ENCODE data around the gene ARHGEF40.
A peak's percentile ranks its signal among the peaks of the same experiment; 100 is the strongest.

Gene ARHGEF40

DNA sequence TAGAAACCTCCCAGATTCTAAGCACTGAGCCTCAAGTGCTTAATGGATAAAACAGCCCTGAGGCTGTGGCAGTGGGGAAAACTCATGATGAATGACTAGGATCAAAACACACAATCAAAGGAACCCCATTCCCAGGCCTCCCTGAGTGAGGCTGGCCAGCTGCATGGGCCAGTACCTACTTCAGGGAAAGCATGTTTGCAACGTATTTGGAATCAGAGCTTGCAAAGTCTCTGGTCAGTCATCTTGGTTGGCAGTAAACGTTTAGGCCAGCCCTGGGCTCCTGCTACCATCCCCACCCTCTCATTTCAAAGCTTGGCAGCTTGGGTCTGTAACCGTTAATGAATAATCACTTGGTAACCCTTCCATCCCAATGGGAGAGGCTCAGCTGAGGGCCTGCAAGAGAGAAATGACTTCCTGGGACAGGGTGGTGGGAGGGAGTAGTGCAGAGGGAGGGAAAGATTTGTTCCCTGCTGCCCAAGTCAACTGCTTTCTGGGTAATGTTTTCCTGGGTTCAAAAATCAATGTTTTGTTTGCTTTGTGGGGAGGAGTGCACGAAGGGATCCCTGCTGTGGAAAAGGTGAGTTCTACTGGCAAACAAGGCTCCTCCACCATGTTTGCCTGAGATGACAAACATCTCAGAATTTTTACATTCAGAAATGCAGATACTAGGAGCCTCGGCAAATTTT is 14.5 kb upstream of the ARHGEF40 start:
- H3K4me1 ChIP-seq (ENCODE audit: insufficient read depth, poor library complexity, severe bottlenecking) = no peaks in the 10 kb centered on the region
- H3K27me3 ChIP-seq (ENCODE audit: insufficient read depth, poor library complexity, severe bottlenecking) = no peaks in the 10 kb centered on the region
- H3K4me3 ChIP-seq (ENCODE audit: severe bottlenecking) = no peak overlapping the region
- no peaks in the 10 kb centered on the region for H3K36me3 ChIP-seq (ENCODE audit: low read depth)
- no peak for DNase-seq (ENCODE audit: low spot score)
- TF ChIP-seq, protein P1, sequence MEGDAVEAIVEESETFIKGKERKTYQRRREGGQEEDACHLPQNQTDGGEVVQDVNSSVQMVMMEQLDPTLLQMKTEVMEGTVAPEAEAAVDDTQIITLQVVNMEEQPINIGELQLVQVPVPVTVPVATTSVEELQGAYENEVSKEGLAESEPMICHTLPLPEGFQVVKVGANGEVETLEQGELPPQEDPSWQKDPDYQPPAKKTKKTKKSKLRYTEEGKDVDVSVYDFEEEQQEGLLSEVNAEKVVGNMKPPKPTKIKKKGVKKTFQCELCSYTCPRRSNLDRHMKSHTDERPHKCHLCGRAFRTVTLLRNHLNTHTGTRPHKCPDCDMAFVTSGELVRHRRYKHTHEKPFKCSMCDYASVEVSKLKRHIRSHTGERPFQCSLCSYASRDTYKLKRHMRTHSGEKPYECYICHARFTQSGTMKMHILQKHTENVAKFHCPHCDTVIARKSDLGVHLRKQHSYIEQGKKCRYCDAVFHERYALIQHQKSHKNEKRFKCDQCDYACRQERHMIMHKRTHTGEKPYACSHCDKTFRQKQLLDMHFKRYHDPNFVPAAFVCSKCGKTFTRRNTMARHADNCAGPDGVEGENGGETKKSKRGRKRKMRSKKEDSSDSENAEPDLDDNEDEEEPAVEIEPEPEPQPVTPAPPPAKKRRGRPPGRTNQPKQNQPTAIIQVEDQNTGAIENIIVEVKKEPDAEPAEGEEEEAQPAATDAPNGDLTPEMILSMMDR (IDR thresholded peaks at IDR 0.05; ENCODE audit: poor library complexity, severe bottlenecking) = no peak
- H3K27ac ChIP-seq (ENCODE audit: poor library complexity, severe bottlenecking) = no peak overlapping the region
- no peaks in the 10 kb centered on the region for H3K9me3 ChIP-seq (ENCODE audit: severe bottlenecking)
- no peak for ATAC-seq (ENCODE audit: low read depth)

DNA sequence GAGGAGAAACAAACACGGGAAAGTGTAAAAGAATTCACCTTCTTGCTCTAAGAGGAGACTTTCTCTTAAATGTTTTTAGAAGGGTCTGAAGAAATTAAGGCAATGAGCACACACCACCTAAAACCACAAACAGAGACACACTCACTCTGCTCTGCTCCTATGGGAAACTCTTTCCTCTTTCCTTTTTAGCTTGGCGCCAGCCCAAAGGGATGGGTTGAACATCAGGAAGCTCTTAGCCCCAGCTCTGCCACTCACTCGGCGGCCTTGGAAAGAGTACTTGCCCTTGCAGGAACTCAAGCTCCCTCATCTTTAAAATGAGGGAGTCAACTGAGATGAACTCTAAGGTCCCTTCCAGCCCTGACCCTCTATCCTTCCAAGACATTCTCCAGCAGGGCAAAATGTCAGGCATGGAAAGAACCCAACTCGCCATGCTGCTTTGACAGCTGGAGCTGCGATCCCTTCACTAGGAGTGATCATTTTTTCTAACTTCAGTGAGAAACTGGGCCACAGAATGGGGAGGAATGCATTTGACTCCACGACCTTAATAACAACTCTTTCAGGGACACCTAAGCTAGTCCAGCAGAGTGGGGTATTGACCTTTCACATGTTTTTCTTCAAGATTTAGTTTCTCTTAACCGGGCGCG is 13.5 kb upstream of the ARHGEF40 start:
- DNase-seq (ENCODE audit: low spot score) = no peak
- ATAC-seq (ENCODE audit: low read depth) = no peak
- TF ChIP-seq, protein P1 (IDR thresholded peaks at IDR 0.05; ENCODE audit: poor library complexity, severe bottlenecking) = no peak

DNA sequence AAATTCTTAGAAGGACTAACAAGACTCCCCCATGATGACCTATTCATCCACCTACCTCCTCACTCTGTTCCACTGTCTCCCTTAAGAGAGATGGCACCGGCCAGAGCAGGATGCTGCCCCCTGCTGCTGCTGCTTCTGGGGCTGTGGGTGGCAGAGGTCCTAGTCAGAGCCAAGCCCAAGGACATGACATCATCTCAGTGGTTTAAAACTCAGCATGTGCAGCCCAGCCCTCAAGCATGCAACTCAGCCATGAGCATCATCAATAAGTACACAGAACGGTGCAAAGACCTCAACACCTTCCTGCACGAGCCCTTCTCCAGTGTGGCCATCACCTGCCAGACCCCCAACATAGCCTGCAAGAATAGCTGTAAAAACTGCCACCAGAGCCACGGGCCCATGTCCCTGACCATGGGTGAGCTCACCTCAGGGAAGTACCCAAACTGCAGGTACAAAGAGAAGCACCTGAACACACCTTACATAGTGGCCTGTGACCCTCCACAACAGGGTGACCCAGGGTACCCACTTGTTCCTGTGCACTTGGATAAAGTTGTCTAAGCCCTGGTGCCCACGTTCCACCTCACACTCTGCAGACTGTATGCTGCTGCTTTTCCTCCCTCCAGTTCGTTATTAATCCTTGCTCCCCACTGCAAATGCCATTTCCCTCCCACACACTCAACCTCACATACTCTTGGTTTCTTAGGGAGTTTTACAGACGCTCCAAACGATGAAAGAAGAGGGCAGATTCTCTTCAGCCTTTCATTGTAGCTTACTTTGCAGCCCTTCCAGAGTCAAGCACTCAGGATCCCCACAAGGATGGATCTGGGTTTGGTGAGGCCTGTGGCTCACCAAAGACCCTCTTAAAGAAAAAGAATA is 12.1 kb upstream of the ARHGEF40 start, which contains the start of gene RNASE8:
Gene RNASE8, plus strand, starts transcription at position 20 of the 873 bp plus-strand sequence. Its CDS starts 71 bp downstream, at position 91.
- no peaks in the 10 kb centered on the region for H3K27me3 ChIP-seq (ENCODE audit: insufficient read depth, poor library complexity, severe bottlenecking)
- no peak for DNase-seq (ENCODE audit: low spot score)
- ATAC-seq (ENCODE audit: low read depth) = peak; percentile 49; the same call in 2 of the 3 replicates
- H3K36me3 ChIP-seq (ENCODE audit: low read depth) = no peaks in the 10 kb centered on the region
- H3K27ac ChIP-seq (ENCODE audit: poor library complexity, severe bottlenecking) = no peak within 1 kb of the TSS
- no peaks in the 10 kb centered on the region for H3K4me1 ChIP-seq (ENCODE audit: insufficient read depth, poor library complexity, severe bottlenecking)
- TF ChIP-seq, protein P1 (IDR thresholded peaks at IDR 0.05; ENCODE audit: poor library complexity, severe bottlenecking) = no peak
- H3K4me3 ChIP-seq (ENCODE audit: severe bottlenecking) = no peak within 1 kb of the TSS
- H3K9me3 ChIP-seq (ENCODE audit: severe bottlenecking) = no peaks in the 10 kb centered on the region

More for the DNA sequence above, 13.5 kb upstream of the ARHGEF40 start:
- H3K9me3 ChIP-seq (ENCODE audit: severe bottlenecking) = no peaks in the 10 kb centered on the region
- H3K4me1 ChIP-seq (ENCODE audit: insufficient read depth, poor library complexity, severe bottlenecking) = no peaks in the 10 kb centered on the region
- H3K4me3 ChIP-seq (ENCODE audit: severe bottlenecking) = no peak overlapping the region
- H3K36me3 ChIP-seq (ENCODE audit: low read depth) = no peaks in the 10 kb centered on the region
- no peaks in the 10 kb centered on the region for H3K27me3 ChIP-seq (ENCODE audit: insufficient read depth, poor library complexity, severe bottlenecking)
- no peak overlapping the region for H3K27ac ChIP-seq (ENCODE audit: poor library complexity, severe bottlenecking)

DNA sequence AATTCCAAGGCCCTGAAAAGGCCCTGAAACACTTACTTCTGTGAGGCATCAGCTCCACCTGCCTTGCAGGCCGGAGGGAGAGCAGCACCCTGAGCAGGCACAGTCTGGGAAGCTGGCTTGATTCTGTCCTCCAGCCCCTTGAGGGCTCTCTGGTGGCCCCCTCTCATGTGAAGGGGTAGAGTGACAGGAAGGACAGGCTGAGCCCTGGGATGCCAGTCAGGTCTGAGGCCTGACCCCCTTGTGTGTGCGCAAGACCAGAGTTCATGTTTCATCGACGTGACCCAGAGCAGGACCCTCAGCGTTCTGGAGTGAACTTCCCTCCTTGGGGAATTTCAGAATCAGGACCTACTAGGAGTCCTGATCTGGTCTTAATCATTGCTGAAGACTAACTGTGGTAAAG is 11.2 kb upstream of the ARHGEF40 start:
- no peak for ATAC-seq (ENCODE audit: low read depth)
- no peak overlapping the region for H3K4me3 ChIP-seq (ENCODE audit: severe bottlenecking)

More for the DNA sequence above, 11.2 kb upstream of the ARHGEF40 start:
- Histone ChIP-seq H3K27ac (ENCODE audit: poor library complexity, severe bottlenecking) (no peak overlapping the region), H3K27me3 (ENCODE audit: insufficient read depth, poor library complexity, severe bottlenecking) (no peaks in the 10 kb centered on the region), H3K36me3 (ENCODE audit: low read depth) (no peaks in the 10 kb centered on the region), H3K9me3 (ENCODE audit: severe bottlenecking) (no peaks in the 10 kb centered on the region), H3K4me1 (ENCODE audit: insufficient read depth, poor library complexity, severe bottlenecking) (no peaks in the 10 kb centered on the region)
- TF ChIP-seq, protein P1 (IDR thresholded peaks at IDR 0.05; ENCODE audit: poor library complexity, severe bottlenecking) = no peak
- no peak for DNase-seq (ENCODE audit: low spot score)
